Measurements from ENCODE around the gene ATP5F1B. TPM values are rescaled to one million over a fixed set of nuclear protein-coding genes. Genes with fewer than 3 reads are reported as not detected.

Gene ATP5F1B
- polyA plus RNA-seq, 1 of the 3 experiments (the other 2 are of a cell fraction), result 762 TPM

DNA sequence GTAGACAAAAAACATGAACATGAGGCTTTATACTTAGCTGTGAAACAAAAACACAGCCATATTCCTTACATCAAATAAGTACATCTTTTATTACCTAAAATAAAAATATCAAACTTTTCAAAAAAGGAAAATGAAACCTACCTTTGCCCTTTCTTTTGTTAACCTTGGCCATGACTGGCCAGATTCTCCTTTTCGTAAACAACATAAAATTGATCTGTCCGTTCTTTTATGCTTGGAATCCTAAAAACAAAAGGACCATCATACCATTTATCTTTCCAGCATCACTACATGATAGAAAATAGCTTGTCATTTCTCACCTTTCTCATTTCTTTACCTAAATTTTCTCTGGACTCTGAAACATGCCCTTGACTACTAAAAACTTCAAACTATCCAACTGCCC, 25.8 kb upstream of the ATP5F1B start:
- DNase-seq, result no peak
- H3K9ac ChIP-seq, result no peak overlapping the region
- CTCF ChIA-PET, result interaction anchor here (0.7 kb wide), 1 partner anchor 8 kb away, joined by 3 read pairs; no protein-coding TSS in a partner anchor
- 94% methylated on average over 2 of the region's 2 CpGs for WGBS (ENCODE audit: low lambda C conversion rate)
- H3K4me3 ChIP-seq (ENCODE audit: low read depth in 2 of 2, low read length in 1 of 2), result no peak overlapping the region
- H3K27ac ChIP-seq (ENCODE audit: low read depth in 2 of 2, low read length in 1 of 2), result no peak overlapping the region
- no peaks in the 10 kb centered on the region for H3K9me3 ChIP-seq
- H3K9me2 ChIP-seq, result no peaks in the 10 kb centered on the region
- no peaks in the 10 kb centered on the region for H3K27me3 ChIP-seq (ENCODE audit: insufficient read depth)
- peaks cover 99% of the 10 kb centered on the region for H3K79me2 ChIP-seq (ENCODE audit: insufficient read depth)
- no peak overlapping the region for H2AFZ ChIP-seq (ENCODE audit: low read depth)
- POLR2A ChIA-PET, result interaction anchor here (0.6 kb wide), 1 partner anchor 72 kb away, joined by 3 read pairs; no protein-coding TSS in a partner anchor
- no peaks in the 10 kb centered on the region for H3K4me1 ChIP-seq (ENCODE audit: control insufficient read depth in 1 of 2, insufficient read depth in 2 of 2, low read depth in 1 of 2, low read length in 1 of 2)
- H3K36me3 ChIP-seq (replicated peaks in 1 of 2; ENCODE audit: control insufficient read depth in 1 of 2, insufficient read depth in 2 of 2, low read length in 1 of 2), result peaks cover 32 to 61% of the 10 kb centered on the region in 2 experiments
- H3F3A ChIP-seq (replicated peaks; ENCODE audit: insufficient read depth), result peaks cover 10% of the 10 kb centered on the region
- H4K20me1 ChIP-seq (ENCODE audit: insufficient read depth), result peaks cover 54% of the 10 kb centered on the region
- H3K4me2 ChIP-seq, result no peak overlapping the region
- TF ChIP-seq, protein P1, sequence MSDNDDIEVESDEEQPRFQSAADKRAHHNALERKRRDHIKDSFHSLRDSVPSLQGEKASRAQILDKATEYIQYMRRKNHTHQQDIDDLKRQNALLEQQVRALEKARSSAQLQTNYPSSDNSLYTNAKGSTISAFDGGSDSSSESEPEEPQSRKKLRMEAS (IDR thresholded peaks at IDR 0.05; ENCODE audit: low read depth), result no peak
- TF ChIP-seq USF2 (IDR thresholded peaks at IDR 0.05; ENCODE audit: borderline replicate concordance, low read depth, low read length) (no peak), TAF1 (IDR thresholded peaks at IDR 0.05; ENCODE audit: borderline replicate concordance, low read depth, low read length) (no peak), RAD21 (IDR thresholded peaks at IDR 0.05; ENCODE audit: low read length) (no peak)
- TF ChIP-seq, protein P2, sequence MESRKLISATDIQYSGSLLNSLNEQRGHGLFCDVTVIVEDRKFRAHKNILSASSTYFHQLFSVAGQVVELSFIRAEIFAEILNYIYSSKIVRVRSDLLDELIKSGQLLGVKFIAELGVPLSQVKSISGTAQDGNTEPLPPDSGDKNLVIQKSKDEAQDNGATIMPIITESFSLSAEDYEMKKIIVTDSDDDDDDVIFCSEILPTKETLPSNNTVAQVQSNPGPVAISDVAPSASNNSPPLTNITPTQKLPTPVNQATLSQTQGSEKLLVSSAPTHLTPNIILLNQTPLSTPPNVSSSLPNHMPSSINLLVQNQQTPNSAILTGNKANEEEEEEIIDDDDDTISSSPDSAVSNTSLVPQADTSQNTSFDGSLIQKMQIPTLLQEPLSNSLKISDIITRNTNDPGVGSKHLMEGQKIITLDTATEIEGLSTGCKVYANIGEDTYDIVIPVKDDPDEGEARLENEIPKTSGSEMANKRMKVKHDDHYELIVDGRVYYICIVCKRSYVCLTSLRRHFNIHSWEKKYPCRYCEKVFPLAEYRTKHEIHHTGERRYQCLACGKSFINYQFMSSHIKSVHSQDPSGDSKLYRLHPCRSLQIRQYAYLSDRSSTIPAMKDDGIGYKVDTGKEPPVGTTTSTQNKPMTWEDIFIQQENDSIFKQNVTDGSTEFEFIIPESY (IDR thresholded peaks at IDR 0.05; ENCODE audit: borderline replicate concordance, low read depth), result no peak

GRCh38 chr12:56670836-56671235, 25.1 kb upstream of the ATP5F1B start:
- H4K20me1 ChIP-seq (ENCODE audit: insufficient read depth), result peaks cover 47% of the 10 kb centered on the region
- WGBS (ENCODE audit: low lambda C conversion rate), result 95% methylated on average over 4 of the region's 4 CpGs
- POLR2A ChIA-PET, result interaction anchor here (0.6 kb wide), 1 partner anchor 73 kb away, joined by 3 read pairs; no protein-coding TSS in a partner anchor

More at GRCh38 chr12:56670836-56671235, 25.1 kb upstream of the ATP5F1B start:
- H3K4me2 ChIP-seq, result no peak overlapping the region
- no peak overlapping the region for H3K4me3 ChIP-seq (ENCODE audit: low read depth in 2 of 2, low read length in 1 of 2)
- H3K27me3 ChIP-seq (ENCODE audit: insufficient read depth), result no peaks in the 10 kb centered on the region
- no peak overlapping the region for H3K9ac ChIP-seq
- H3K4me1 ChIP-seq (ENCODE audit: control insufficient read depth in 1 of 2, insufficient read depth in 2 of 2, low read depth in 1 of 2, low read length in 1 of 2), result no peaks in the 10 kb centered on the region
- no peaks in the 10 kb centered on the region for H3K9me3 ChIP-seq
- CTCF ChIA-PET, result interaction anchor here (1.3 kb wide), 1 partner anchor 157 kb away, joined by 3 read pairs; no protein-coding TSS in a partner anchor
- H2AFZ ChIP-seq (ENCODE audit: low read depth), result no peak overlapping the region
- peaks cover 14% of the 10 kb centered on the region for H3F3A ChIP-seq (replicated peaks; ENCODE audit: insufficient read depth)
- no peak for TF ChIP-seq FOSL2 (IDR thresholded peaks at IDR 0.05; ENCODE audit: borderline replicate concordance, low read depth)
- TF ChIP-seq POLR2AphosphoS5 (IDR thresholded peaks at IDR 0.05; ENCODE audit: low read depth, low read length), result no peak
- no peak for TF ChIP-seq USF1 (IDR thresholded peaks at IDR 0.05; ENCODE audit: borderline replicate concordance, low read depth)
- TF ChIP-seq NRF1 (IDR thresholded peaks at IDR 0.05; ENCODE audit: low read depth, low read length), result no peak
- TF ChIP-seq USF2 (IDR thresholded peaks at IDR 0.05; ENCODE audit: borderline replicate concordance, low read depth, low read length), result no peak
- TF ChIP-seq TEAD4 (IDR thresholded peaks at IDR 0.05; ENCODE audit: borderline replicate concordance, insufficient read depth), result no peak
- no peak for TF ChIP-seq NFIC (IDR thresholded peaks at IDR 0.05; ENCODE audit: borderline replicate concordance)
- H3K79me2 ChIP-seq (ENCODE audit: insufficient read depth), result peaks cover 99% of the 10 kb centered on the region
- H3K9me2 ChIP-seq, result no peaks in the 10 kb centered on the region
- DNase-seq, result no peak
- peaks cover 38 to 66% of the 10 kb centered on the region in 2 experiments for H3K36me3 ChIP-seq (replicated peaks in 1 of 2; ENCODE audit: control insufficient read depth in 1 of 2, insufficient read depth in 2 of 2, low read length in 1 of 2)
- no peak overlapping the region for H3K27ac ChIP-seq (ENCODE audit: low read depth in 2 of 2, low read length in 1 of 2)
